T-helper 22 cell (primary cell): ENCODE results near the gene PSMB11.

Source experiments
- DNase-seq: peaks from one replicate; pipeline ENCODE4 v3.0.0-alpha.2; 2020; ENCODE audit warnings: low read depth

PSMB11 gene

DNA sequence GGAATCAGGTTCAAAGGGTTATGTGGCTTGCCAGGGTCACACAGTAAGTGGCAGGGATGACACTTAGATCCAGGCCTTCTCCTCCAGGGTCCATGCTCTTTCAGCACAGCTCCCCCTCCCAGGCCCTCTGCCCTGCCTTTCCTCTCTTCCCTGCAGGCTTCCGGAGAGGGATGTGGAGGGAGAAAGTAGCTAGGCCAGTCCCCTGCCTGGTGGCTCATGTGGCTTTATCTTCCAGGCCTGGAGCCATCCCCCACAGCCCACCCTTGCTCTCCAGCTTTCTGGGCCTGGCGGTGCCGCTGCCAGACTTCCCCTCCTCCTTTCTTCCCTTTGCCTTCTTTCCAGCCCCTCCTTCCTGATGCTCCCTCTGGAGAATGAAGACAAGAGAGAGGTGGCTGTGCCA, 1.7 kb downstream of the PSMB11 start:
- no peak for DNase-seq

DNA sequence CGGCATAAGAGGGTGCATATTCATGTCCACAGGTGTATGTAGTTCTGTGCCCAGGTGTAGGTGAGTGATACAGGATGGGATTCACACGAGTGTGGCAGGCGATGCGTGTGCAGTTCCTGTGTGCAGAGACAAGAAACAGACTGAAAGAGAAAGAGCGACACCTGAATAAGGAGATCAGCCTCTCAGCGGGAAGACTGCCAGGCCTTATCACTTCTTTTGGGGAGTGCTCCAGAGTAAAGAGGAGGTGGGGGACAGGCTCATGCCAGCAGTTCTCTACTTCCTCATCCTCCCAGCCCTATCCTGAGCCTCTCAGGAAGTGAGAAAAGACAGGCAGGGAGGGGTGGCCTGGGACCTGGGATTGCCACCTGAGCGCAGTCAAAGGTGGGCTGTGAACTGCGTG, 2.8 kb downstream of the PSMB11 start:
- DNase-seq, result no peak

DNA sequence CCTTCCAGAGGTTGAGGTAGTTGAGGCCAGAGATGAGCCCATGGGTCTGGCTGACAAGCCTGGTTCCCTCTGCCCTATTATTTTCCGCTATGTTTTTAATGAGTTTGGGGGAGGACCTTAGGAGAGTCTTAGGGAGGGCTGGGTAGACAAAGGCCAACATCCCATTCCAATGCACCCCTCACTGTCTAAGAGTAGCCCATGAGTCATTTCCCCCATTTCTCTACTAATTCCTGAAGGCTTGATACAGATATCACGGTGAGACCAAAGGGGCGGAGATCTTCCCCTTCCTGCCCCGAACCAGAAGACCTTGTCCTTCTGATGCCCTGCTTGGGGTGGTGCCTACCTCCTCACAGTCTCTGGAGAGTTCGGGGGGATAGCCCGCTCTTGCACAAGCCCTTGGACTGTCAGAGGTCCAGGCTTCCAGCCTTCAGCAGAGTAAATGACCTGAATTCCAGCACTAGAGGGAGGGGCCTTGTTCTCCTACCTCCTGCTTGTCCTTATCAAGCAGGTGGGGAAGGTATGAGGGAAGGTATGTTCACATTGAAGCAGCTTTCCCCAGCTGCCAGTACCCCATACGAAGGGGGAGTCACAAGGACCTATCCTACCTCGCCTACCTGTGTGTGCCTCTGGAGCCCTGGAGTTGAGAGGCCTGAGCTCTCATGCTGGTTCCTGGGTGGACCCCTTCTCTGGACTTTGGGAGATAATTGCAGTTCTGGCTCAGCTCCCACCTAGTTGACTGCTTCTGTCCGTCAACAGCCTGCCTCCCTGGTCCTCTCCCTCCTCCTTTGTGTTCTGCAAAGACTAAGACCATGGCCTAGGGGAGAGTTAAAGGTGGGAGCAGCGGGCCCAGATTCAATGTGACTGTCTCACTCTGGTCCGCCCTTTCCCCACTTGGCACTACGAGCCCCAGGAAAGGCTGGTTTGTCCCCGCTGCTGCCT, 3.7 kb downstream of the PSMB11 start:
- no peak for DNase-seq

DNA sequence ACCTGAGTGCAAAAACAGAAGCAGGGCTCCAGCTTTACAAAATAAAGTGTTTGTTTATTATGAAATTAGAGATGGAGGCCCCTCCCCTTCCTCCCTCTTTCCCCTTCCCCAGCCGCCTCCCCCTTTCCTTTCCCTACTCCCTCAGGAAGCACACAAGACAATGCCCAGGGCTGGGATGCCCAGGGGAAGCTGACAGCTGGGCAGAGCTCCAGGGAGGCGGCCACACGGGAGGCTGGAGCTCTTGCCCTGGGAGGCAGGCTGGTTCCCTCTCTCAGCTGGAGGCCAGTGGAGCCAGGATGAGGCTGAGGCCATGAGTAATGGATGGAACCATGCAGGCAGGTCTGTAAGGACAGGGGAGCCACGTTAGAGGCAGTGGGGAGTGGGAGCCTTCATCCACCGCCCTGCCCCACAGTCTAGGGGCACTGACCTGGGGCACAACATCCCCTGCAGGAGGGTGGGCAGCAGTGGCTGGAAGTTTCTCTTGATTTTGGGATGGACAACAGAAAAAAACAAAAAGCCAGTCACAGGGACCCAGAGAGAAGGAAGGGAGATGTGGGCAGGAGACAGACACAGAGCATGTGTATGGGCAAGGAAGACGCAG, 5.1 kb downstream of the PSMB11 start:
- no peak for DNase-seq

DNA sequence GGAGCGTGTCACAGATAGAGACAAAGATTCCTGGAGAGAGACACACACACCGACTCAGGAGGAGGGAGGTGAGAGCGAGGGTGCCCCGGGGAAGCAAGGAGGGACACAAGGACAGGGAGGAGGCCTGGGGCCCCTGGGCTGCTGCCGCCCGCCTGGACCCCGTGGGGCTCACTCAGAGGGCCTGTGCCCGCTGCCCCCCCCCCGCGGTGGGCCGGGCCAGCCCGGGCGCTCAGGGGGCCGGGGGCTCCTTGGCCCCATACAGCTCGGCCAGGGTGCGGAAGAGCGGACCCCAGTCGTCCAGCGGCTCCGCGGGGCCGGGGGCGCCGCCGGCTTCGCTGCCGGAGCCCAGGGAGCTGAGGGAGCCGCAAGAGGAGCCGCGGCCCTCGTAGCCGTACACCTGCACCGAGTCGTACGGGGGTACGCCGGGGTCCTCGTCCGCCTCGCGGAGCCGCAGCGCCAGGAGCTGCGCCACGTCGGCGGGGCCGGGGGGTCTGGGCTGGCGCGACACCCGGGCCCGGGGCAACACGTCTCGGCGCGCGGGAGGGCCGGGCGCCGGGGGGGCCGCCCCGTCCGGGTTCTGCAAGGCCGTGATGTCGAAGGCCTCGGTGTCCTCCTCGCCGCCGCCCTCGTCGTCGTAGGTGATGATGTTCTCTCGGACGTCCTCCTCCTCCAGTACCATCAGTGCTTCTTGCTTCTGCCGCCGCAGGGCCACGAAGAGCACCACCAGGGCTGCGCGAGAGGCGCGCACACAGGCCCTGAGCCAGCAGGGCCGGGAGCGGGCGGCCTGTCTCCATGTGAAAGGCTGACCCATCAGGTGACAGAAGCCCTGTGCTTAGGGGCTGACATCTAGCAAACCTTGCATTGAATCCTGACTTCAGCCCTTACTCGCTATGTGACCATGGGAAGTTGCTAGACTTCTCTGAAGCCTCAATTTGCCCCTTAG, 6.0 kb downstream of the PSMB11 start:
- DNase-seq, result no peak

DNA sequence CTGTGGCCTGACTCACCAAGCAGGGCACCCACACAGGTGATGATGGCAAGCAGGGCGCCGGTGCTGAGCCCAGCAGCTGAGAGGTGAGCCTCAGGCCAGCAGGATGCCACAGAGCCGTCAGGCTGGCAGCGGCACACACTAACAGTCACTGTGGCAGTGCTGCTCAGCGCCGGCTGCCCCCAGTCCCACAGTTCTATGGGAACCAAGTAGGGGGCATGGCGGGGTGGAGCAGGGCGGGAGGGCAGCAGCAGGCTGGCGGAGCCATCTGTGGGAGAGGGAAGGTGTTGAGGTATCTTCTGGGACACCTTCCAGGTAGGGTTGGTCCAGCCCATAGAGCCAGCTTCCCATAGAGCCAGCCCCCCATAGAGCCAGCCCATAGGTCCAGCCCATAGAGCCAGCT, 7.0 kb downstream of the PSMB11 start:
- DNase-seq, result no peak

DNA sequence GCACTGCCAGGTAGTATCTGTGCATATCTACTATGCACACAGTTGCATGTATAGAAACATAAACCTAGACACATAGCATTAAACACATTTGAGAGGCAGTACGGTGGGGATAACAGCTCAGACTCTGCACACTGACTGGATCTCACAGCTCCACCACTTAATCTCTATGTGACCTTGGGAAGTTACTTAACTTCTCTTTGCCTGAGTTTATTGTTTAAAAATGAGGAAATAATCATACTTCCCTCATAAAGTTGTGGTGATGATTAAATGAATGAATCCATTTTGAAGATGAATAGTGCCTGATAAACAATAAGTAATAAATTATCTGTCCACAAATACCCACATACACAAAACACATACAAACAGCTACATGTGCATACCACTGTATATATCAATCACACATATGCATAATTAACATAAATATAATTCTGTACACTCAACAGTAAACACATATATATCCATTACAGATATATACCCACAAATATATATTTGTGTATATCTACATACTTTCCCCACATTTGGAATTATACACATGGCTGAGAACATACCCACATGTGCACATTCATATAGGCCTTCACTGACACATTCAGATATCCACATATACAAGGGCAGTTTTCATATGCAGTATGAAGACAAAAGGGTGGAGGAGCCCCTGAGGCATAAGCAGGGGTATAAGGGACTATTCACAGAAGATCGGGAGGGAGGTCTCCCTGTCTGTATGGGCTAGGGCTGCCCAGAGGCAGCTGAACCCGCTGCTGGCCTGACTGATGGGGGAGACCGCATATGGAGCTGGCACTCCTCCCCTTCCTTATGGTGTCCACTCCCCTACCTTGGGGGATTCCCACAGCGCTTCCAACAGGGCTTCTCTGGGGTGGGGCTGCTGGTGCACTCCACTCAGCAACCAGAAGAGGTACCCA, 9.4 kb downstream of the PSMB11 start:
- no peak for DNase-seq

DNA sequence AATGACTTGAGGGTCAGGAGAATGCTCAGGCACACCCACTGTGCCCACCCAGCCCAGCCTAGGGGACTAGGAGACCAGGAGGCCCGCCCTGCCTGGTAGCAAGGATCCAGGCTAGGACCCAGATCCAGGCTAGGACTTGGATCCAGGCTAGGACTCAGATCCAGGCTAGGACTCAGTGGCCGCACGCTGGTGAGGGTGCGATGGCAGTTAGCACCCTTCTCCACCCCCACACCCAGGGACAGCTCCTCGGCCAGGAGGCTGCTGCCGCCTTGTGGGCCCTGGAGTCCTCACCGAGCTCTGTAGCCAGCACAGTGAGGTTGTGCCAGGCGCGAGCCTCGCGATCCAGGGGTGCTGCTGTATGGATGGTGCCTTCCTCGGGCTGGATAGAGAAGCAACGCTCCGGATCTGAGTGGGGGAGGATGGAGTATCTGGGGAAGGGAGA, 10.2 kb downstream of the PSMB11 start:
- DNase-seq, result no peak

DNA sequence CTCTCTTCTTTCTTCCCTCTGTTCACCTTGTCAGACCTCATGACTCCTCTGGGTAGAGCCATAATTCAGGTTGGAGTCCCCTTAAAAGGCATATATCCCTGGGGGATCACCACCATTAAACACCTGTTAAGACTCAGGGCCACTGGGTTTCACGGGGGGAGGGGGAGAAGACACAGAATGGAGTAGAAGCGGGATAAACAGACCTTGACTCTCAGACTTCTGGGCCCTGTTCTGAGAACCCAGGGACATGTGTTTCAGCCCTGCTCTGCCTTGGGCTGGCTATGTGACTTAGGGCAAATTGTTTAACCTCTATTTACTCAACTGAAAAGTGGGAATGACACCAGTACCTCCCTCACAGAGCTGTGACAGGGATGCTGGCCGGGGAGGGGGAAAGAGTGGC, 10.7 kb downstream of the PSMB11 start:
- DNase-seq, result no peak

DNA sequence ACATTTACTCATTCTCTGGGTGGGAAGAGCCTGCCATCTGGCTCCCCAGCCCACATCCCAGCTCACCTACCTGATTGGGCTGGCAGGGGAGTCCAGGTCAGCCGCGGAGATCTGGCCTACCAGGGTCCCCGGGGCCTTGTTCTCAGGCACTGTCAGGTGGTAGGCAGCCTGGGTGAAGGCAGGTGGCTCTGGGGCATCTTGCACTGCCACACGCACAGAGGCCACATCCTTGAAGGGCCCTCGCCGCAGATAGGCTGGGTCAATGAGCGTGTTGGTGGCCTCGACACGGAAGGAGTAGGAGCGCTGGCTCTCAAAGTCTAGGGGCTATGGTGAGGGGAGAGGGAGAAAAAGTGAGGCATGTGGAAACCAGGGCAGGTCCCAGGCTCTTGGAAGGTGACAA, 11.4 kb downstream of the PSMB11 start:
- no peak for DNase-seq

DNA sequence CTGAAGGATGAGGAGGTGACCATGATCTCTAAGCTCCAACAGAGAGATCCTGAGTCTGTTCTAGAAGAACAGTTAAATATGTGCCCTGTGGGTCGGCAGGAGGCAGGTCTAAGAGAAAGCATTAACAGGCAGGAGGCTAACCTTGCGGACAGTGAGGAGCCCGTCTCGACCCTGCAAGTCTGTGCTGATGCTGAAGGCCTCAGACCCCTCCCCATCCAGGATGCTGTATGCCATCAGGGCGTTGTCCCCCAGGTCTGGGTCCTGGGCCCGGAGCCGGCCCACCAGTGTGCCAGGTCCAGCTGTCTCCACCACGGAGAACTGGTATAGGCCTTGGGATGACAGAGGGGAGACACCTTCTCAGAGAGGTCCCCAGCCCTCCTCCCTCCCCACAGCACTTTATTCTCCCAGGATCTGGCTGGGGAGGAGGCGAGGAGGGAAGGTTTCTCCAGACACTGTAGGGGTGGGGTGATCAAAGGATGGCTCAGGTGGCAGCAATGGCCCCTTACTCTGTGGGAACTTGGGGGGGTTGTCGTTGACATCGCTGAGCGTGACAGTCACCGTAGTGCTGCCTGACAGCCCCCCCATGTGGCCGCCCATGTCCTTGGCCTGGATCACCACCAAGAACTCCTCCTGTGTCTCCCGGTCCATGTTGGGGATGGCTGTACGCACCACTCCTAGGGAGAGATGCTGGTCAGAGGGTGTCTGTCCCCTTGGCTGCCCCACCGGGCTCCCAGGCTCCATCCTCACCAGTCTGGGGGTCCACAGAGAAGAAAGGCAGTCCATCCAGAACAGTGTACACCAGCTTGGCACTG, 12.2 kb downstream of the PSMB11 start:
- DNase-seq, result no peak

DNA sequence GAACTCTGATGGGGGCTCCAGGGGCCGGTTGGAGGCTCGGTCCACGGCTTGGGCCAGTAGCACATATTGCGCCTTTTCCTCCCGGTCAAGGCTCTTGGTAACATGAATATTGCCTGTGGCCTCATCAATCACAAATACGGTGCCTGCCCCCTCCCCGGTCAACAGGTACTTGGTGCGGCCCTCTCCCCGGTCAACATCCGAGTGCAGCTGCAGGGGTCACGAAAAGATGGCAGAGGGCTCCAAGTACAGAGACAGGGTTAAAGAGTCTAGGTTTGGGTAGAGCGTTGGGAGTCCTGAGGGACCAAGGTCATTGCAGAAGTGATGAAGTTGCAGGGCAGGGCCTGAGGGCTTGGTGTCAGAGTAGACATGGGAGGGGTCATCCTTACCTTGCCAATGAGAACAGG, 13.1 kb downstream of the PSMB11 start:
- no peak for DNase-seq

DNA sequence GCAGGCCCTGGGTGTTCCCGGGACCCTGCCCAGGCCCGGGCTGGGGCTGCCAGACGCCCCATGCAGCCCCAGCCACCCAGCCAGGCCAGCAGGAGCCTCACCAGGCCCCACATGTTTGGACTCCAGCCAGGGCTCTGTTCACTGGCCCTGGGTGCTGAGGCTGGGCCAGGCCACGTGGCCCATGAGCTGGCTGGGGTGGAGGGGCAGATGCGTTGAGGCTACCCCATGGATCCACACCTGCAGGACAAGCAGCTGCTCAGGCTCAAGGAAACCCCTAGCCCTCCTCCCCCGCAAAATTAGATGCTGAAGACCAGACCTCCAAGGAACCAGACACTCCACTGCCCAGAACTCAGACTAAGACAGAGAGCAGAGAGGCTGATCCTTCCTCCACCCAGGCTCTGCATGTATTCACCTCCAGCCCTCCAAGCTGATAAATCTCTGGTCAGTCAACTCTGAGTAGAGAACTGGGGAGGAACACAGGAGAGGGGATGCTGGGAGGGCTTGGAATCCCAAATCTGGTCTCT, 13.7 kb downstream of the PSMB11 start:
- DNase-seq, result no peak

DNA sequence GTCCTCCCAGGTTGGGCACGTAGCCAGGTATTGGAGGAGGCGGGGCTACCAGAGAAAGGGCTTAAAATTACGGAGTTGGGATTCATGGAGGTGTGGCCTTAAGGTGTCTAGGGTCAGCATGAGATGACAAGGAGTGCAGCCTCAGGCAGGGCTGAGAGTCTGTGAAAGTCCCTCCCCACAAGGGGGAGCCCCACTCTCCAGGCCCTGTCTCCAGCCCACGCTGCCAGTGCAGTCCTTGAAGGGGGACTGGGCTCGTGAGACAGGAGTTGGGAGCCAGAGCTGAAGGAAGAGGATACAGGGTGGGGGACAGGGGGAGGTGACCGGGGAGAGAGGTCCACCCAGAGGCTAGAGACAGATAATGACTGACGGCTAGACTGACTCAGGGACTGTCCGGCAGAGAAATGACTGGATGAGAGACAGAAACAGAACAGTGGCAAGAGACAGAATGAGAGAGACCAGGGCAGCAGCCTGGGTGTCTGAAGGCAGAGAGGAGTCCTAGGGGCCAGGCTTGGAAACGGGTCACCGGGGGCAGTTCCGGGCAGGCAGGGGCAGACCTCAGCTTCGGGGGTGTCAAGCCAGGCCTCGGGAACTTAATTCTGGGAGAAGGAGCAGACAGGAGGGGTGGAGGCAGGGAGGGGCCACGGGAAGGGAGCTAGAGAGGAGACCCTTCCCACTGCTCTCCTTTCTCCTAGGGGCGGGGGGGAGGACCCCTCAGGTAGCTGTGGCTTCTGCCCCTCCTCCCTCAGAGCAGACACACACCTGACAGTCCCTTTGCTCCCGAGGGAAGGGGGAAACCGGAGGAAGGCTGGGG, 14.3 kb downstream of the PSMB11 start:
- peak; percentile 36 for DNase-seq

DNA sequence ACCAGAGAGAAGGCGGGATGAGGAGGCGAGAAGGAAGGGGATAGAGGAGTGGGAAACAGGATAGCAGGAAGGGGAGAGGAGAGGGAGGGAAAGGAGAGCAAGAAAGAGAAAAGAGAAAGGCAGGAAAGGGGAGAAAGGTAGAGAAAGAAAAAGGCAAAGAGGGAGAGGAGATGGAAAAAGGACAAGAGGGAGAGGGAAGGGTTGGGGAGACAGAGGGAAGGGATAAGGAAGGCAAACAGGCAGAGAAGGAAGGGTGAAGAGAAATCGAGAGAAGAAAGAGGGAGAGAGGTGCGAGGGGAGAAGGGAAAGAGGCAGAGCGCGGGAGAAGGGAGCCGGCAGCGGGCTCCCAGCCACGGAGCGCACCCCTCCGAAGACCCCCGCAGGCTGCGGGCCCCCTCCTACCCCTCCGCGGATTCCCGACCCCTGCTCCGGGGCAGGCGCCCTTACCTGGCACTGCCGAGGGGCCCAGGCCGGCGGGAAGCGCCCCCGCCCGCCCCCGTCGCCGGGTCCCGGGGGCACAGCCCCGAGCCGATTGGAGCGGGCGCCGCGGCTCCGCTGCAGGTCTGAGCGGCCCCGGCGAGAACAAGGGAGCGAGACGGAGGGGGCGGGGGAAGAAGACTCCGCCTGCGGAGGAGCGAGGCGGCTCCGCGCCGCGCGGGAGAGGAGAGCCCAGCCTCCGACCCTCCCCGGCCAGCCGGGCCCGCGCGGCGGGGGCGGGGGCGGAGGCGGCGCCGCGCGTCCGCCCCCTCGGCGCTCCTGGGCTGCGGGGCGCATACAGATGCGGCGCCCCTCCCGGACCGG, 15.1 kb downstream of the PSMB11 start, which contains the start of gene CDH24:
TSS of gene CDH24 (minus strand) at position 565 of the 801 bp plus-strand sequence. CDS start 1,787 bp downstream, outside the sequence.
- peak; percentile 56 for DNase-seq

DNA sequence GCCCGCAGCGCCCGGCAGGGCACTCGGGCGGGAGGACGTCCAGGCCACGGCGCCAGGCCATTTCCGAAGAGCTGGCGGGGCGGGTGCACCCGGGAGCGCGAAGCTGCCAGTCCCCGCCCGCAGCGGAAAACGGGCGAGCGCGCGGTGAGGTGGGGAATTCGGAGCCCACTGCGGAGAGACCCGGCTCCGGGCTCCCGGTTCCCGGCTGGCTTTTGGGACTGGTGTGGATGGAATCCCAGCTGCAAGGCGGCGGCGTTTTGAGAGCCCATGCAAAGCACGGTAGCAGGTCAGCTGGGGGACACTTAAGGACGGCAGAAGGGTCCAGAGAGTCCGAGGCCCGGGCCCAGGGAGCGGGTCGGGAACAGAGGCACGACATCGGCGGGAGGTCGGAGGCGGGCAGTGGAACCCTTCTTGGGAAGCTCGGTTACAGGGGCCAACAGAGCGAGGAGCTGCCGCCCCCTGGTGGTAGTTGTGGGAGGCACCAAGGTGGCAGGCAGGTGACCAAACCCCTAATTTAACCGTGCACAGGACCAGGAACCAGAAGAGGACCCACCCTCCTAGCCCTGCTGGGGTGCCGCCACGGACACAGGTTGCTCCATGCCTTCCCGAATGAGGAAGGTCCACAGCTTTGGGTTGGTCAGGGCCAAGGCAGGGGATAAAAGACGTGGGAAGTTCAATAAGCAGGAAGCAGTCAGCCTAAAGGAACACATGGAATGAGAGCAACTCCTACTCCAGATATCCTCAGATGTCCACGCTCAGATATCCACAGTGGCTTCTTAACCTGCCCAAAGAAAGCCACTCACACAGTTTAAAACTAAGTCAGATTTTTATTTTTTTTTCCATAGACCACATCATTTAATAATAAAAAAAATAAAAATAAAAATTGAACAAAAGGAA, 16.0 kb downstream of the PSMB11 start:
- peak; percentile 62 for DNase-seq
